NCI-H2171 (cell line): Measurements from ENCODE around the gene NRDE2.
A peak's percentile ranks its signal among the peaks of the same experiment; 100 is the strongest.

Experiments used
- DNase-seq: peaks from one replicate; lab custom pipeline; 2025; lab: John Stamatoyannopoulos, UW

The NRDE2 gene

DNA sequence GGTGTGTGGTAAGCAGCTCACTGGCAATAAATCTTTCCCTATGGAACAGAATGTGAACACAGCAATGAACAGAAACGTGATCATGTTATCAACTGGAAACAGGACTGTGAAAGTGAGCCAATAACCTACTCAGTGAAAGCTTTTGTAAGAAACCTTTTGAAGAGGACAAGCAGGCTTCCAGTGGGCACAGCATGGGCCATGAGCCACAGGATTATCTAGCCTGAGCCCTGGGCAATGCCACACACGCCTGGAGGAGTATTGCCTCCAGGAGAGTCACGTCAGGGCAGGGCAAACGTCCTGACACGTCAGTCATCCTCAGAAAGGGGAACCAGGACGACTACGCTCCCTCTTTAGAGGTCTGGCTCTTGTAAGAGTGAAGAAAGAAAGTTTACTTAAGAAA, 32.3 kb downstream of the NRDE2 start:
- no peak for DNase-seq

DNA sequence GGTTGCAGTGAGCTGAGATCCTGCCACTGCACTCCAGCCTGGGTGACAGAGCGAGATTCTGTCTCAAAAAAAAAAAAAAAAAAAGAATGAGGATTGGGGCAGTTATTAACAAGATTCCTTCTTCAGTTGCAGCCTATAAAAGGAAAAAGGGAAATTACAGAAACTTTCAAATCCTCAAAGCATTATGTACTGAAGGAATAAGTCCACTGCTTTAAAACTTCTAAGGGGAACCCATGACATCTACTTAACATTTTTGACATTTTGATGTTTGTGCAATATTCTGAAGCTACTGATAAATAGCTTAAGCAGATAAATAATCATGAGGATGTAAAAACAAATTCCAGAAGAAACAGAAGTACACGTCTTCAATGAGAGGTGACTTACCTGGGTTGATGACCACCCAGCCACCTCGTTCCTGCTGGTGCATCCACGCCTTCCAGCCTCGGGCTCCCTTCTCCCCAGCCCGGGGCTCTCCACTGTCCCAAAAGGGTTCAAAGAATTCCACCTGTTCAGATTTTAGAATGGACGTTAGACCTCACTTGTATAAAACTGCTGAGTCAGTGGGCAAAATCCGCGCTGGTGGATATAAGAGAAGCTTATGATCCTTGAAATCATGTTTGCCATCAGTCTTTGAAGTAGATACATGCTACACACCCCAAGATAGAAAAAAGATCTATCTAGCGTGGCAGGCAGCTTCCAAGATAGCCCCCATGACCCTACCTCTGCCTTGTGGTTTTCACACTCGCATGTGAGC, 33.7 kb downstream of the NRDE2 start:
- no peak for DNase-seq

DNA sequence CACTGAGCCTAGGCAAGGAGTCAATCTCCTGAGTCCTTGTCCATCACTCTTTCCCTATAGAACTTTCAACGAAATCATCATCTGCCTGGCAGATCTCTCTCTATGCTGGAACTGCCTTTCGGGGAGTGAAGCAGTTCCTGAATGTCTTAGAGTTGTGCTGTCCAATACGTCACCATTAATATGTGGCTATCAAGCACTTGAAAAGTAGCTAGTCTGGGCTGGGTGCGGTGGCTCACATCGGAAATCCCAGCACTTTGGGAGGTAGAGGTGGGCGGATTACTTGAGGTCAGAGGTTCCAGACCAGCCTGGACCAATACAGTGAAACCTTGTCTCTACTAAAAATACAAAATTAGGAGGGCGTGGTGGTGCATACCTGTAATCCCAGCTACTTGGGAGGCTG, 35.1 kb downstream of the NRDE2 start:
- no peak for DNase-seq

DNA sequence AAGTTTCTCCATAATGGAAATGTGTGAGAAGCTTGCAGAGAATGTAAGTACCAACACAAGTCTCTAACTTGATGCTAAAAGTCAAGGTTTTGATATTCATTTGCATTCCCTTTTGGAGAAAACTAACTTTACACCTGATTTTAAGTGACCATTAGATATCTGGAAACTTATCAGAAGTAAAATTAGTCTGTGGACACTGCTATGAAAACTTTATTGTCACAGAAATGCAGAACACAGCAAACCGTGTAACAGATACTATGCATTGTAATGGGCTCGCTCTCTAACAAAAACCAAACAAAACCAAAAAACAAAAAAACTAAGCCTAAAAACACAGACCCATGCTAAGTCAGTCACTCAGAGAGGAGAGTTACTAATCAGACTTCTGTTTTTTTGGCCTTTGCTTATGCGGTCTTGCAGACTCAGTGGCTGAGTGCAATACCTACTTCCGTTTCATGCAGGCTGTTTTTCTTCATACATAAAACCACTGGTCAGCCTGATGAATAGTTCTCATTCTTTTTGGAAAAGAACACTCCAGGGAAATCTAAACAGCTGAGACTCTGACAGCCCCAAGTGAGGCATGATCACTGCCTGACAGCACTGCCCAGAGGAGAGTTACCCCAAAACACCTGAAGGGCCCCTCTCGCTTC, 35.7 kb downstream of the NRDE2 start:
- no peak for DNase-seq

DNA sequence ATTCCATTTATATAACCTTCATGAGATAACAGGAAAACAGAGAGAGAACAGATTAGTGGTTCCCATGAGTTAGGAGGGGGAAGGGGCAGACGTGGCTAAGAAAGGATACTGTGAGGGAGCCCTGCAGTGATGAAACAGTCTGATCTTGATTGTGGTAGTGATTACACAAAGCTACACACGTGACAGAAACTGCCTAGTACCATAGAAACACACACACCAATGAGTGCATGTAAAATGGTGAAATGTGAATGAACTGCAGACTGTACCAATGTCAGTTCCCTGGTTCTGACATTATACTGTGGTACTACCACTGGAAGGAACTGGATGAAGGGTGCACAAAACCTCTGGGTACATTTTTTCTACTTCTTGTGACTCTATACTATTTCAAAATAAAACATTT, 36.9 kb downstream of the NRDE2 start:
- no peak for DNase-seq

DNA sequence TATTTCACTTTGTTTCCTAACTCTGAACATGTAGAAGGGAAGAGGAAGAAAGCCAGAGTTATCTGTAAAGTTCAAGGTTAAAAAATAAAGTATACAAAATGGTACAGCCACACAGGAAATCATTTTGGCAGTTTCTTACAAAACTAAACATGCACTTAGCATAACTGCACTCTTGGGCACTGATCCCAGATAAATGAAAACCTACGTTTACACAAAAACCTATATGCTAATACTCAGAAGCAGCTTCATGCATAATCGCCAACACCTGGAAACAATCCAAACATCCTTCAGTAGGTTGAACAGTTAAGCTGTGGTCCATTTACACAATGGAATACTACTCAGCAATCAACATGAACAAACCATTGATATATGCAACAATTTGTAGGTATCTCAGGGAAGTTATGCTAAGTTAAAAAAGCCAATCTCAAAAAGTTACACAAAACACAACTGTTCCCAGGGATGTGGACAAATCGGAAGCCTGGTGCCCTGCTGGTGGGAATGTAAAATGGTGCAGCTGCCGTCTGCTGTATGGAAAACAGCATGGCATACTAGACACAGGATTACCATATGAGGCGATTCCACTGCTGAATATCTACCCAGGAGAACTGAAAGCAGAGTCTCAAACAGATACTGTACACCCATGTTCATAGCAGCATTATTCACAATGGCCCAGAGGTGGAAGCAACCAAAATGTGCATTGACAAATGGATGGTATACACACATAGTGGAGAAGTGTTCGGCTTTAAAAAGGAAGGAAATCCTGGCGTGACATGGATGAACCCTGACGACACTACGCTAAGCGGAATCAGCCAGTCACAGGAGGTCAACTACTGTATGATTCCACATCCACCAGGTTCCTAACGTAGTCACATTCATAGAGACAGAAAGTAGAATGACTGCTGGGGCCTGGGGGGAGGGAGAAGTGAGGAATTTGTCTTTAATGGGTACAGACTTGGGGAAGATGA, 37.7 kb downstream of the NRDE2 start:
- DNase-seq, result no peak

DNA sequence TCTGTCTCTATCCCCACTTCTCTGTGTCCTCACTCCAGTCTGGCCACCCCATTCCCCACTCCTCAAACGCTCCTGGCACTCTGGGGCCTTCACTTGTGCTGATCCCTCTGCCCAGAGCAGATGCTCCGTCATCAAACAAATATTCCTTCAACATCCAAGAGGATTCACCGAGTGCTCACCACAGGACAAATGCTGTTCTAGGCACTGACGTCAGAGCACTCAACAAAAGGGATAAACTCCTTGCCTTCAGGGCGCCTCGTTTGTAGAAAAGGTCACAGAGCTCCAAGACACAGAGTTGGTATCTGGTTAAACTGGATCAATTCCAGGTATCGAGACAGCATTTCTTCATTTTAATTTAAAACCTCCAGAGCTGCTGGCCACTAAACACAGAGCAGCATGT, 40.0 kb downstream of the NRDE2 start:
- DNase-seq, result no peak

DNA sequence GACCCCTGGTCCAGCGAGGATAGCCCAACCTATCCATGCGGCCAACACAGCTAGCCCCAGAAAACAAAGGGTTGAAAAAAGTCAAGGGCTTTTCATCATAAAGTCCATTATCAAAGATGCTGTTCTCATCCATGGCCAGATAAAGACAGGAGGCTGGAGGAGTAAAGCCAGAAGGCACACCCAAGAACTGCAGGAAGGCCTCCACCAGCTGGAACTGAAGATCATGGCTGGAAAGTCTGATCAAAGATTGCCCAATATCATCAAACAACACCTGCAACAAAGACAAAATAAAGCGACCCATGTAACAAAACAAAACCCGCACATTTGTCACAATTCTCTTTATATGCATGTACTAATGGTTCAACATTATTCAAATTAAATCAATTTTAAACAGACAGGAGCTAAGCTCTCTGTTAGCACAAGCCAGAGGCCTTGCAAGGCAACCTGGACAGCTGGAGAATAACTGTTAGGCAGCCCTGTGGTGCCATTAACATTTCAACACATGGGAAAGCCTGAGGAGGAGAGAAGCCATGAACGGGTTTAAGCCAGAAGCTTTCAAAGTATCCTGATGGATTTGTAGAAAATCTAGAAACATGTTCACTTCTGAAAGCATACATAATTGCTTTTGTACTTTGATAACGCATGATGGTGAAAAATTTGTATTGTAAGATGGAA, 41.3 kb downstream of the NRDE2 start:
- DNase-seq, result no peak

DNA sequence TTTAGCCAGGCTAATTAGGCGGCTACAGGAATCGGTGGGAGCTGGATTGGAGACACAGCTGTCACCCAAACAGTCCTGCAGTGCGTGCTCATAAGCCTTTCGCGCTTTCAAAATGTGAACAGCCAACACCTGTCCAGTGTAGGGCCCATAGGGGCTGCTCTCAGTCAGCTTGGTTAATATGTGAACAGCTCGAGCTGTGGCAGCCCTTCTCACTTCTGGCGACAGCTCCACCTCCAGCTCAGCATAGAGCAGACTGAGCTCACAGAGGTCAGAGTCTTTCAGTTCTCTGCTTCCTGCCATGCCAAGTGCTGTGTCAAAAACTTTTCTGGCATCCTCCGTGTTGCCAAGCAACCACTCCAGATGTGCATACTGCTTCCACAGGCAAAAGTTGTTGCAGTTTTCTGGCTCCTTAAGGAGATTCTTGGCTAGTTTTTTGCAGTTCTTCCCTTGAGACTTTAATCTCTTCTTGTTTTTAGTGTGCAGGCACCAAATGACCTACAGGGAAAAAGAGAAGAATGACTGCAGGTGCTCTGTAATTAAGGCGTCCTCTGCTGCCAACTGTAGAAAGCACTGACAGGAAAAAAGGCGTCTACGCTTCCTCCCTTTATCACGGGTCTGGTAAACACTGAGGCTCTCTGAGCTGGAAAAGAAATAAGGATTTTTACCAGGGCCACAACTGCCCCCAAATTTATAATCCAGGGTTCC, 42.9 kb downstream of the NRDE2 start:
- DNase-seq, result peak; percentile 73

DNA sequence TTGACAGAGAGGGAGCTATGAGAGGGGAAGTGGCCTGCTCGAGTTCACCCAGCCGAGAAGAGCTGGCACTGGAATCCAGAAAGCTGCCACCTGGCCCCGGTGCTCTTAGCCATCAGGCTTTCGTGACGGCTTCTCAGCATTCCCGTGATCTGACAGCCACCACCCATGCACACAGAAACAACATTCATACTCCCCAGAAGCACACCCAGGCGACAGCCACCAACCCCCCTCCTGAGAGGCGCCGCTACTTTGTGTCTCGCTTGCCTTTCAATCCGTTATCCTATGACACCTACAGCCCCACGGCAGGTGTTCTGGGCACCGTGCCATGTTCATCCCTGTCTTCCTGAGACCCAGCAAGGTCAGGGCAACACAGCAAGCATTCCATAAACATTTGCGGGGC, 44.0 kb downstream of the NRDE2 start:
- peak; percentile 47 for DNase-seq

DNA sequence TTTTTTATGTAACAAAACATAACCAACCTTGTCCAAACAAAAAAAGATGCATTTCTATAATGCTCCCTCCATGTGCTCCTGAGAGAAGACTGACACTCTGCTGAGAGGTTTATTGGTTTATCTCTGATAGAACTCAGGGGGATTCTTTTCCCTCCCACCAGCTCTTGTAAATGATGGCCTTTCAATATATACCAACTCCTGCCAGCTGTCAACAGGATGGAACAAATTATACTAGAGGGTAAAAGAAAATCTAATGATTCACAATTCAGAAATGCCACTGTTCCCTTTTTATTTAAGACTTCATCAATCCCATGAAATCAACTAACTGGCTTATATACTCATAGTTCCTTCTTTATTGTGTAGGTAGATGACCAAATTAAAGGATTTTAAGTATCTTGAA, 50.0 kb downstream of the NRDE2 start:
- DNase-seq, result no peak

DNA sequence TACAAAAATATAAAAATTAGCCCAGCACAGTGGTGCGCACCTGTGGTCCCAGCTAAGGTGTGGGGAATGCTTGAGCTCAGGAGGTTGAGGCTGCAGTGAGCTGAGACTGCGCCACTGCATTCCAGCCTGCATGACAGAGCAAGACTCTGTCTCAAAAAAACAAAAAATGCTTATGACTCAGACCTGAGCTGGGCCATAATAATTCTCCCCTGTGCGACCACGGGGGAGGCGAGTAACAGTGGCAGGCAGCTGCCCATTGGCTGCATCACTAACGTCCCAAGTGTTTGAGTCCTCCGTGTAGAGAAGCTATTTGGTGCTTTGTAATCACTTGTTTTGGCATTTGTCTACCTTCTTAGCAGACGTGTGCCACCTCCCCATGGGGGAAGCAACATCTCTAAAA, 50.5 kb downstream of the NRDE2 start:
- no peak for DNase-seq

DNA sequence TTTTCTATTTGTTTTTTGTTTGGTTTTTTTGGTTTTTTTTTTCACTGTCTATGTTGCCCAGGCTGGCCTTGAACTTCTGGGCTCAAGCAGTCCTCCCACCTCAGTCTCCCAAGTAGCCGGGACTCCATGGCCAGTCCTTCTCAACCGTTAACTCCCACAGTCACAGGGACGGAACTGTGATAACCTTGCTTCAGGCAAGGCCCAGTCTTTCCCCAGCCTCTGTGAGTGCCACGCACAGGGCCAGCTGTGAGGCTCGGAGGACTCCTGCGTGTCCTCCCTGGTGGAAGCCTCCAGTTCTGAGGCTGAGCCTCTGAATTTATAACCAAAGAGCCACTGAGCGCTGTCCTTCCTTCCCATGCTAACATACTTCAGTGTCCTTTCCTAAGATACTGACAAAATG, 51.6 kb downstream of the NRDE2 start:
- DNase-seq, result no peak

DNA sequence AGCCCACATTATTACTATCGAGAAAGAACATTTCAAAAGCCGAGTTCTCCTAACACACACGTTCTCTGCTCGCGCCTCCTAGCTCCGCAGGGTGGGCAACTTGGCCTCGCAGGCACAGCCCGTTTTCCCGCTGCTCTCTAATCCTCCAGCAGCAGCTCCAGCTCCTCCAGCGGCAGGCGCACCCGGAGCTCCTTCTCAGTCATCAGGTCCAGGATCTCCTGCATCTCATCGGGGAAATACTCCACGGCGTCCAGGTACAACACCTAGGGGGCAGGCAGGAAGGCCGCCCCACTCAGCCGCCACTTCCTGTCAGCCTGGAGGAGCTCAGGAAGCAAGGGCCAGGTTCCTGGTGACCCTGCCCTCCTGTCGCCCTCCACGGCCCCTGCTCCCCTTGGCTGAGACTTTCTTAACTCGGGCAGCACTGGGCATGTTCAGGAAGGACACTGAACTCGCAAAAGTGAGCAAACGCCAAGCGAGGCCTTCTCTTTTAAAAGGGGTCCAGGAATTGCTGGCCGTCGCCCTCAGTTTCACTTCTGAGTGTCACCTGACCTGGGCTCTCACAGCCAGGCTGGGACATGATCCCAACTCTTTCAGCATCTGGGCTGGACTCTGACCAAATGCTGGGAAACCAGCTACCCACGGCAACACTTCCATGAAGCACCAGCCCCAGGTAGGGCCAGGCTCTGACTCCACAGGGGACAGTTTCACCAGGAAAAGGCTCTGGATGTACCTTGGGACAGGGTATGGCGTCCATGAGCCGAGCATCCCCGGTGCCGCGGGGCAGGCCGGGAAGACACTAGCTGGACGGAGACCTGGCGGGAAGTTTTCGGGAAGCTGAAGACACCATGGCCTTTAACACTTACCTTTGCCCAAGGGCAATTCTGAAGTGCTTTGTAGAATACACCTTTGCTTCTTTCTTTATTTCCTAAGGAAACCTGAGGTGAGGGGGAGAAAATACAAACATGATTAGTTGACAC, 53.3 kb downstream of the NRDE2 start:
- DNase-seq, result no peak

DNA sequence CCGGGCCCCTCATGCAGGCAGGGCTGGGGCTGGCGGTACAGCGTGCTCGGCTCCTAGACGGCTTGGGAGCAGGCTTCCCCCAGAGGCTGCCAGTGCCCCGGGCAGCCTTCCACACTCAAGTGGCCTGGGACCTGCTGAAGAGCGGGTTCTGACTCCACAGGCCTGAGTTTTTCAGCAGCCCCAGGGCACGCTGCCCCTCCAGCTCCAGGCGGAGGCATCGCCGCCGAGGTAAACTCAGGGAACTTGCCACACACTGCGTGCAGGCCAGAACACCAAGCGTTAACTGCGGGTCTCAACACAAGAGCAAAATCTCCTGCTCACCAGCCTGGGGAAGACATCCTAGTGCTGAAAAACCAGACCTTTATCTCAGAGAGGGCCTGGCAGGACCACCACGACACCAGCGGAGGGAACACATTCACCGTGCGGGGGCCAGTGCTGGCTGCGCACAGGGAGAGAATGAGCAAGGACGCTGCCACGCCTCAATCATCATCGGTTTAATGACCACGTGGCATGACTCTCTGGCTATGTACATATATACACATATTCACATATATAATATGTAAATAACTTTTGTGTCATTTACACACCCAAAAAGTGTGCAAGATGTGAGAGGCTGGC, 54.1 kb downstream of the NRDE2 start:
- no peak for DNase-seq

DNA sequence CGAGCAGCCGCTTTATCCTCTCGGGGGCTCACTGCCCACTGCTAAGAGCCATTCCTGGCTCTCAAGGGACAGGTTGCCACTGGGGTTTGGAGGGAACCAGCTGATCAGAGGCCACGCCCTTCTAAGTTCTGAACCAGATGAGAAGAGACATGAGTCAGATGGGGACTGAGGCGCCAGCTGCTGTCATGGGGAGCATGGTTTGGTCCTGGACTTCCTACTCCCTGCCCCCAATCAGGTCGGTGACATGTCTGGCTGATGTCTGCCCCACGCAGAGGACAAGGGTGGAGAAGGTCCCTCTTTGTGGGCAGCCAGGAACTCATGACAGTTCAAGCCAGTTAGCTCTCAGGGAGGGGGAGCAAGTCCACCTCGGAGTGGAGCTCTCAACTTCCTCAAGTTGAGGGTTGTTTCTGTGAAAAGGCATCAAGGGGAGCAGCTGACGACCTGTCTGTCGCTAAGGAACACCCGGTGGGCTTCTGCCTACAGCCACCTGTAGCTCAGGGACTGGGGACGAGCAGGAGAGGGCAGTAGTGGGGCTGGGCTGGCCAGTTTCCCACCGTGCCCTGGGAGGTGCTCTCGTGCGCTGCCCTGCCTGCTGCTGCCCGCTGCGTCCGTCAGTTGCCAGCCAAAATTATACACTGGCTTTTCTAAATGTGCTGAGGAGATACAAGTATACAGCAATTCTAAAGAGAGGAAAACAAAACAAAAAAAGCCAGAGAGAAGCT, 54.9 kb downstream of the NRDE2 start:
- no peak for DNase-seq

DNA sequence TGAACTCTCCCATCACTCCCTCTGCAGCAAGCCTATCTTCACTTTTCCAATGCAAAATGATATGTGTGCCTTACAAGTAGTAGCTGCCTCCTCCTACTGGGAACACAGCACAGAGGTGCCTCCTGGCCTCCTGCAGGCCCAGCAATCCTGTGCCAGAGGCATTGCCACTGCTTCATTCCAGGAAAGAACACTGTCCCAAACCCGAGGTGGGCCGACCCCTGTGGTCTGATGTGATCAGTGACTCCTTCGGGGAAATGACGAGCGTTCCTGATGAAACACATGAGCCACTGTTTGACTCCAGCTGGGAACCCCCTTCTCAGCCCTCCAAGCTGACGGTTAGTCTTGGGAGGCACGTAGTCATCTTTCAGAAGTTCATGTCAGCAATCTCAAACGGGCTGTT, 55.9 kb downstream of the NRDE2 start:
- DNase-seq, result no peak

DNA sequence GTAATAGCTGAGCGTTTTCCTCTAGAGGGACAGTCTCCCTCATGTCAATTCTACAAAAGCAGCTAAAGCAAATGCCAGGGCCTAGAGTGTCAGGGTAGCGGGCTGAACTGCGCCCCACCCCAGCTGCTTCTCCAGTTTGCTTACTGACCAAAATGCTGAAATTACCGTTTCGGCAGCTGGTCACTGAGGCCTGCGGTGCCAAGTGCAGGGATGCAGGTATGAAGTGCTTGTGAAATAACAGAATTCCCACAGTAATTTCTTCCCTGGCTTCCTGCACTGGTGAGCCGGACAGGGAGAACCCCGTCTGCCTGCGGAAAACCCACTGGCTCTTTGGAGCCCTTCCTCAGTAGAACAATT, 56.3 kb downstream of the NRDE2 start:
- no peak for DNase-seq

DNA sequence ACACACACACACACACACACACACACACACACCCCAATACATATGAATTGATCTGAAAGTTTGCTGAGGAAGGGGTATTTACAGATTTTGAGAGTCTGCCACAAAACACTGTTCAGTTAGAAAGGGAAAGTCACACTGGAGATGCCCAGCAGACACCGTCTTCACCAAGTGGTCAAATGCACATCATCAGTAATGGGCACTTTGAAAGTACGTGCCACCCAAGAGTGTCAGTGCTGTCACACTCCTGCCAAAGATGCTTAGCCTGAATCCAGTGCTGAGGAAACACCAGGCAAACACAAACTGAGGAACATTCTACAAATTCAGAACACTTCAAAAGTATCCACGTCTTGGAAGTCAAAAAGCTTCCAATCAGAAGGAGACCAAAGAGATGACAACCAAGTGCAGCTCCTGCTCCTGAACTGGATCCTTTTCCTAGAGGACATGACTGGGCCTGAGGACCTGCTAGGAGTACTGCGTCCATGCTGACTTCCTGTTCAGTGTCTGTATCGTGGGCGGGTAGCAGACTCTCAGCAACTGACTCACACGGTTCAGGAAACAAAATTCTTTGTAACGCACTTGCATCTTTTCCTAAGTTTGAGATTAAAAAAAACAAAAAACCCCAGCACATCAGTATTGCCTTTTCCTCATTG, 56.8 kb downstream of the NRDE2 start:
- no peak for DNase-seq
